HFFc6 (cell line): ENCODE data around the gene ELN. TPM values are rescaled to one million over a fixed set of nuclear protein-coding genes. Genes with fewer than 3 reads are reported as not detected.

Experiments used
- DNase-seq: peaks from one replicate; pipeline ENCODE4 v3.0.0-alpha.2; 2018
- H3K27ac Mint-ChIP-seq: 2 replicates; pipeline ENCODE4 v1.8.0; 2020; ENCODE audit warnings: mild to moderate bottlenecking, mixed read lengths
- H3K27me3 Mint-ChIP-seq: 2 replicates; pipeline ENCODE4 v1.8.0; 2021; ENCODE audit warnings: mild to moderate bottlenecking, moderate library complexity, mixed read lengths; ENCODE audit not compliant: insufficient read depth
- H3K36me3 Mint-ChIP-seq: 2 replicates; pipeline ENCODE4 v1.8.0; 2021; ENCODE audit warnings: low read depth, mixed read lengths
- H3K4me1 Mint-ChIP-seq: 2 replicates; pipeline ENCODE4 v1.8.0; 2020; ENCODE audit warnings: low read depth, mixed read lengths
- H3K4me3 Mint-ChIP-seq: 2 replicates; pipeline ENCODE4 v1.8.0; 2020; ENCODE audit warnings: mild to moderate bottlenecking, moderate library complexity, mixed read lengths
- H3K9me3 Mint-ChIP-seq: 2 replicates; pipeline ENCODE4 v1.8.0; 2020; ENCODE audit warnings: mild to moderate bottlenecking, mixed read lengths
- total RNA-seq, 6 experiments: library from RNA; stranded (reverse); fragmentation: NEBNext Ultra II Directional; extraction: Animal tissue kit (Norgen Biotek cat#: 25700); gene quantifications; 2 replicates in 1 of 6; 3 replicates in 5 of 6; pipeline ENCODE4 v1.2.3, GENCODE V29; 2021
- TF ChIP-seq, protein P1 (sequence below): fragments of 200-600 bp; sonication (generic); IDR thresholded peaks from 2 replicates; pipeline ENCODE4 v1.5.0; 2021; ENCODE audit warnings: antibody characterized with exemption, mild to moderate bottlenecking

ELN gene
- total RNA-seq, 6 experiments from 2014 or later: 4.7 to 25.8 (median 19.1) TPM

DNA sequence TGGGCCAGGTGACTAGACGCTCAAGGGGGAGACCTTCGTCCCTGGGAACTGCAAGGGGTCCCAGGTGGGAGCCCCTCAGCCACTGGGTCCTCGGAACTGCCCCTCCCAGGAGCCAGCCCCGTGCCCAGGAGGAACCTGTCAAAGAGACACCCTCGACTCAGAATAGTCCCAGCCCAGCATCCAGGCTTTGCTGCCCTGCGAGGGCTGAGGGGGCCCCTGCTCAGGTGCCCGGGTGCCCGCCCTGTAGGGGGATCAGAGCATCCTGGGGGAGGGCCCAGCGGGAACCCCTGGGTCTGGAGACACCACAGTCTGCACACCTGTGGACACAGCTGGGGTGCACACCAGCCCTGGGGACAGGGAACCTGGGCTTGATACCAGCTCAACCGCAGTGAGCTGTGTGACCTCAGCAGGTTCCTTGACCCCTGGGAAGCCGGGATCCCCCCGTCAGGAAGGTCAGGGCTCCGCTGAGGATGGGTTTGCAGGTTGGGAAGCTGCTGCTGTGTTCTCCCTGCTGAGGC is 407 bp downstream of the ELN start:
- TF ChIP-seq, protein P1, sequence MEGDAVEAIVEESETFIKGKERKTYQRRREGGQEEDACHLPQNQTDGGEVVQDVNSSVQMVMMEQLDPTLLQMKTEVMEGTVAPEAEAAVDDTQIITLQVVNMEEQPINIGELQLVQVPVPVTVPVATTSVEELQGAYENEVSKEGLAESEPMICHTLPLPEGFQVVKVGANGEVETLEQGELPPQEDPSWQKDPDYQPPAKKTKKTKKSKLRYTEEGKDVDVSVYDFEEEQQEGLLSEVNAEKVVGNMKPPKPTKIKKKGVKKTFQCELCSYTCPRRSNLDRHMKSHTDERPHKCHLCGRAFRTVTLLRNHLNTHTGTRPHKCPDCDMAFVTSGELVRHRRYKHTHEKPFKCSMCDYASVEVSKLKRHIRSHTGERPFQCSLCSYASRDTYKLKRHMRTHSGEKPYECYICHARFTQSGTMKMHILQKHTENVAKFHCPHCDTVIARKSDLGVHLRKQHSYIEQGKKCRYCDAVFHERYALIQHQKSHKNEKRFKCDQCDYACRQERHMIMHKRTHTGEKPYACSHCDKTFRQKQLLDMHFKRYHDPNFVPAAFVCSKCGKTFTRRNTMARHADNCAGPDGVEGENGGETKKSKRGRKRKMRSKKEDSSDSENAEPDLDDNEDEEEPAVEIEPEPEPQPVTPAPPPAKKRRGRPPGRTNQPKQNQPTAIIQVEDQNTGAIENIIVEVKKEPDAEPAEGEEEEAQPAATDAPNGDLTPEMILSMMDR: no peak
- H3K27me3 Mint-ChIP-seq: peaks cover 22% of the 10 kb centered on the region

GRCh38 chr7:74029089-74029785 is 1.3 kb downstream of the ELN start:
- peaks cover 22% of the 10 kb centered on the region for H3K27me3 Mint-ChIP-seq
- no peaks in the 10 kb centered on the region for H3K9me3 Mint-ChIP-seq
- H3K4me3 Mint-ChIP-seq: peak overlapping the region; percentile 70; the same call in 1 of the 2 replicates
- peaks cover 51% of the 10 kb centered on the region for H3K4me1 Mint-ChIP-seq
- TF ChIP-seq, protein P1: no peak
- DNase-seq: no peak
- no peak overlapping the region for H3K27ac Mint-ChIP-seq
- H3K36me3 Mint-ChIP-seq: no peaks in the 10 kb centered on the region

More for the DNA sequence above, 407 bp downstream of the ELN start:
- H3K9me3 Mint-ChIP-seq: no peaks in the 10 kb centered on the region
- no peak overlapping the region for H3K27ac Mint-ChIP-seq
- H3K4me3 Mint-ChIP-seq: peak overlapping the region; percentile 70; the same call in 1 of the 2 replicates
- H3K4me1 Mint-ChIP-seq: peaks cover 59% of the 10 kb centered on the region
- no peak for DNase-seq
- H3K36me3 Mint-ChIP-seq: no peaks in the 10 kb centered on the region

DNA sequence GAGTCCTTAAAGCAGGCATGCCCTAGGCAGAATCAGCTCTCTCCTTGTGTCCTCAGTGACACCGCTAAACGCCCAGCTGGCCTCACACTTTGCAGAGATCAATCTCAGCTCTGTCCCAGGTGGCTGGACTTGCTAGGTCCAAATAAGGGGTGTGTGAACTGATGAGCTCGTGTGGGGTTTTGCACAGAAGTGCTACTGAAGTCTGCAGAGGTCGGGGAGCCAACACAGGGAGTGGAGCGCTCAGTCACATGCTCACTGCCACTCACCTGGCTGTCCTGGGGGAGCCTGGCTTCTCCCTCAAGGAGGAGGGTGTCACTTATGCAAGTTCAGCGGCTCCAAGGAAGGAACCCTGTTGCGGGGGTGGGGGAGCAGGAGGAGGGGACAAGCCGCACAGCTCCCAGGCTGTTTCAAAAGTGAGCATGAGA is 2.0 kb downstream of the ELN start:
- DNase-seq: no peak
- H3K36me3 Mint-ChIP-seq: no peaks in the 10 kb centered on the region
- peak overlapping the region; percentile 70; the same call in 1 of the 2 replicates for H3K4me3 Mint-ChIP-seq
- peaks cover 22% of the 10 kb centered on the region for H3K27me3 Mint-ChIP-seq
- TF ChIP-seq, protein P1: no peak
- H3K9me3 Mint-ChIP-seq: no peaks in the 10 kb centered on the region
- no peak overlapping the region for H3K27ac Mint-ChIP-seq
- peaks cover 47% of the 10 kb centered on the region for H3K4me1 Mint-ChIP-seq

- Mint-ChIP-seq H3K4me1 (peaks cover 47% of the 10 kb centered on the region), H3K27ac (no peak overlapping the region), H3K9me3 (no peaks in the 10 kb centered on the region), H3K4me3 (no peak overlapping the region), H3K27me3 (peaks cover 20% of the 10 kb centered on the region), H3K36me3 (no peaks in the 10 kb centered on the region)
- TF ChIP-seq, protein P1: no peak
- no peak for DNase-seq
These were observed 2.9 kb downstream of the ELN start for GRCh38 chr7:74030861-74031260.

DNA sequence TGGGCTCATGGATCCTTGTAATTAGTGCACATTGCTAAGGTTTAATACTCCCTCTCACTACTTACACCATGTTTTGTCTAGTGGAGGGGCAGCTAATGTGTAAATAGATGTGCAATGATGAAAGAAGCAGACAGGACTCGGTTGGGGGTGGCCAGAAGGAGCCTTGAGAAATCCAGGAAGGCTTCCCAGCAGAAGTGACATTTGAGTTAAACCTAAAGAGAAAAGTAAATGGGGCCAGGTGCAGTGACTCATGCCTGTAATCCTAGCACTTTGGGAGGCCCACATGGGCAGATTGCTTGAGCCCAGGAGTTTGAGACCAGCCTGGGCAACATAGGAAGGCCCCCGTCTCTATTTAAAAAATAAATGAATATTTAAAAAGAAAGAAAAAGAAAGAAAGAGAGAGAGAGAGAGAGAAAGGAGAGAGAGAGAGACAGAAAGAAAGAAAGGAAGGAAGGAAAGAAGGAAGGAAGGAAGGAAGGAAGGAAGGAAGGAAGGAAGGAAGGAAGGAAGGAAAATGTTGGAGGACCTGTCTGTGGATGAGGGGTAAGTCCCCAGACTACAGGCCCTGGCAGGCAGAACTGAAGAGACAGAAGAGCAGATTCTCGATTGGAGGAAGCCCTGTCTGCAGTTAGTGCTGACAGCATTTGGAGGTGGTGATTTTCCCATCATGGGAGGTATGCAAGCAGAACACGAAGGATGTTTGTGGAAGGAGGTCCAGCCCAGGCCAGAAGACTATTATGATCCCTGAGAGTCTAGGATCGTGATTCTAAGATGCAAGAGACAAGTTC is 3.6 kb downstream of the ELN start:
- H3K9me3 Mint-ChIP-seq: no peaks in the 10 kb centered on the region

More for the DNA sequence above, 3.6 kb downstream of the ELN start:
- DNase-seq: no peak
- Mint-ChIP-seq H3K4me3 (no peak overlapping the region), H3K27me3 (peaks cover 17% of the 10 kb centered on the region), H3K36me3 (no peaks in the 10 kb centered on the region), H3K27ac (peak overlapping the region; percentile 30; the same call in 1 of the 2 replicates), H3K4me1 (peaks cover 45% of the 10 kb centered on the region)
- TF ChIP-seq, protein P1: no peak
